Mesenchymal stem cell (in vitro differentiated cells and primary cell): Measurements from ENCODE around the gene UBALD2.
"Not testable (repeated sequence)": the region's sequence is repeated elsewhere in the genome, so short reads cannot be mapped to it uniquely, and the experiment has no call there.

Source experiments
- DNase-seq: peaks from one replicate; pipeline ENCODE4 v3.0.0-alpha.2; 2013
- H2AFZ ChIP-seq: one replicate; pipeline ENCODE4 v1.6.1; 2013; ENCODE audit warnings: low read depth, mild to moderate bottlenecking, control low read depth, inconsistent platforms, low read length, moderate library complexity
- H2AK5ac ChIP-seq: 2 replicates; pipeline ENCODE4 v1.6.1; 2013; ENCODE audit warnings: low read length, moderate library complexity, mild to moderate bottlenecking, inconsistent platforms; ENCODE audit not compliant: severe bottlenecking
- H2BK120ac ChIP-seq: one replicate; pipeline ENCODE4 v1.6.1; 2013; ENCODE audit warnings: low read depth, mild to moderate bottlenecking, inconsistent platforms, low read length, moderate library complexity
- H2BK12ac ChIP-seq, 2 experiments: one replicate each; pipeline ENCODE4 v1.6.1; 2013; ENCODE audit warnings: inconsistent platforms in 2 of 2, low read length in 2 of 2, mild to moderate bottlenecking in 2 of 2, moderate library complexity in 2 of 2, control low read depth in 1 of 2
- H2BK15ac ChIP-seq: one replicate; pipeline ENCODE4 v1.6.1; 2013; ENCODE audit warnings: mild to moderate bottlenecking, low read depth, inconsistent platforms; ENCODE audit not compliant: poor library complexity, severe bottlenecking
- H2BK5ac ChIP-seq: 2 replicates; pipeline ENCODE4 v1.6.1; 2013; ENCODE audit warnings: low read depth, mild to moderate bottlenecking, low read length, control low read depth, inconsistent platforms; ENCODE audit not compliant: poor library complexity, severe bottlenecking
- H3K14ac ChIP-seq, 2 experiments: one replicate each; pipeline ENCODE4 v1.6.1; 2013; ENCODE audit warnings: inconsistent platforms in 2 of 2, low read length in 2 of 2, control low read depth in 1 of 2, mild to moderate bottlenecking in 1 of 2, moderate library complexity in 1 of 2
- H3K18ac ChIP-seq, 2 experiments: one replicate each; pipeline ENCODE4 v1.6.1; 2013; ENCODE audit warnings: inconsistent platforms in 2 of 2, low read length in 2 of 2, control low read depth in 1 of 2, low read depth in 1 of 2, mild to moderate bottlenecking in 1 of 2
- H3K23ac ChIP-seq, 2 experiments: one replicate each; pipeline ENCODE4 v1.6.1; 2013; ENCODE audit warnings: inconsistent platforms in 2 of 2, low read length in 2 of 2, mild to moderate bottlenecking in 2 of 2, moderate library complexity in 2 of 2, control low read depth in 1 of 2
- H3K27ac ChIP-seq: 2 replicates; pipeline ENCODE4 v1.5.1; 2013; ENCODE audit warnings: mild to moderate bottlenecking, moderate library complexity, low read length, control low read depth, inconsistent platforms; ENCODE audit not compliant: poor library complexity, severe bottlenecking
- H3K27me3 ChIP-seq, 2 experiments: 2 replicates each; pipeline versions ENCODE4 v1.6.1 to v1.7.0; 2013; ENCODE audit warnings: low read length in 2 of 2, mild to moderate bottlenecking in 2 of 2, moderate library complexity in 2 of 2, control low read depth in 1 of 2, inconsistent platforms in 1 of 2; ENCODE audit not compliant: control insufficient read depth in 1 of 2, insufficient read depth in 1 of 2
- H3K36me3 ChIP-seq, 2 experiments: 2 replicates each; pipeline versions ENCODE4 v1.6.1 to v1.7.0; 2013; ENCODE audit warnings: low read length in 2 of 2, control low read depth in 1 of 2, inconsistent platforms in 1 of 2, low read depth in 1 of 2, mild to moderate bottlenecking in 1 of 2; ENCODE audit not compliant: insufficient read depth in 2 of 2, control insufficient read depth in 1 of 2
- H3K4ac ChIP-seq, 2 experiments: one replicate each; pipeline ENCODE4 v1.6.1; 2013; ENCODE audit warnings: inconsistent platforms in 2 of 2, low read length in 2 of 2, mild to moderate bottlenecking in 2 of 2, moderate library complexity in 2 of 2, control low read depth in 1 of 2, low read depth in 1 of 2
- H3K4me1 ChIP-seq: 2 replicates; pipeline ENCODE4 v1.6.1; 2013; ENCODE audit warnings: low read depth, low read length, control low read depth; ENCODE audit not compliant: control insufficient read depth, insufficient read depth
- H3K4me2 ChIP-seq: 2 replicates; pipeline ENCODE4 v1.6.1; 2013; ENCODE audit warnings: low read length, mild to moderate bottlenecking, inconsistent platforms; ENCODE audit not compliant: poor library complexity, severe bottlenecking
- H3K4me3 ChIP-seq, 2 experiments: 2 replicates each; pipeline versions ENCODE4 v1.5.1 to v1.7.0; 2013; ENCODE audit warnings: low read length in 2 of 2, mild to moderate bottlenecking in 2 of 2, control low read depth in 1 of 2, low read depth in 1 of 2; ENCODE audit not compliant: insufficient read depth in 1 of 2
- H3K79me1 ChIP-seq: replicated peaks from 2 replicates; pipeline ENCODE4 v1.6.1; 2013; ENCODE audit warnings: mild to moderate bottlenecking, control low read depth, low read length, inconsistent platforms; ENCODE audit not compliant: poor library complexity, severe bottlenecking
- H3K9ac ChIP-seq: 2 replicates; pipeline ENCODE4 v1.7.0; 2013; ENCODE audit warnings: mild to moderate bottlenecking, low read length, moderate library complexity
- H3K9me3 ChIP-seq: 2 replicates; pipeline ENCODE4 v1.7.0; 2013; ENCODE audit warnings: mild to moderate bottlenecking, low read length; ENCODE audit not compliant: control insufficient read depth
- H4K8ac ChIP-seq: one replicate; pipeline ENCODE4 v1.6.1; 2013; ENCODE audit warnings: inconsistent platforms, mild to moderate bottlenecking, low read length, moderate library complexity
- H4K91ac ChIP-seq: one replicate; pipeline ENCODE4 v1.6.1; 2013; ENCODE audit warnings: mild to moderate bottlenecking, low read length, inconsistent platforms
- WGBS: methylation state at CpG from one replicate; pipeline ENCODE4 v1.1.7; 2013; ENCODE audit warnings: mixed read lengths; 5-methylcytosine and 5-hydroxymethylcytosine counted together

Gene UBALD2

GRCh38 chr17:76267051-76267576, 2.0 kb downstream of the UBALD2 start:
- Histone ChIP-seq H3K4me2 (peak overlapping the region; percentile 91), H3K4me3 (peak overlapping the region; percentile 28 to 92), H2AFZ (no peak overlapping the region), H3K4me1 (peaks cover 55% of the 10 kb centered on the region), H3K9me3 (no peaks in the 10 kb centered on the region), H4K91ac (no peak overlapping the region), H2BK120ac (no peak overlapping the region), H2AK5ac (no peak overlapping the region), H3K27ac (no peak overlapping the region), H4K8ac (no peak overlapping the region), H2BK12ac (no peak overlapping the region), H3K36me3 (peaks cover 20 to 38% of the 10 kb centered on the region in 2 experiments), H3K14ac (no peak overlapping the region), H2BK5ac (no peak overlapping the region), H3K4ac (peak overlapping the region in 1 of 2 experiments; percentile 56), H3K23ac (no peak overlapping the region), H3K79me1 (peaks cover 16% of the 10 kb centered on the region), H2BK15ac (no peak overlapping the region), H3K27me3 (no peaks in the 10 kb centered on the region), H3K9ac (peak overlapping the region; percentile 92), H3K18ac (no peak overlapping the region)
- no peak for DNase-seq
- WGBS, result 90% methylated on average over 4 of the region's 4 CpGs

GRCh38 chr17:76267581-76268001, 2.4 kb downstream of the UBALD2 start:
- not testable (repeated sequence) for H2BK5ac ChIP-seq, H3K18ac ChIP-seq, H2AK5ac ChIP-seq, H3K4me2 ChIP-seq, H2BK12ac ChIP-seq, H2BK120ac ChIP-seq, H3K9me3 ChIP-seq, H3K14ac ChIP-seq, H3K27ac ChIP-seq, H4K8ac ChIP-seq, DNase-seq, H4K91ac ChIP-seq, H3K23ac ChIP-seq, H2AFZ ChIP-seq, H3K27me3 ChIP-seq, H3K4ac ChIP-seq, H2BK15ac ChIP-seq
- H3K4me1 ChIP-seq, result peaks cover 60% of the 10 kb centered on the region
- H3K9ac ChIP-seq, result peak overlapping the region; percentile 81
- peaks cover 20 to 38% of the 10 kb centered on the region in 2 experiments for H3K36me3 ChIP-seq
- 98% methylated on average over 13 of the region's 13 CpGs for WGBS
- peaks cover 16% of the 10 kb centered on the region for H3K79me1 ChIP-seq
- H3K4me3 ChIP-seq, result peak overlapping the region in 1 of 2 experiments; percentile 63

- H3K4me3 ChIP-seq, result peak overlapping the region in 1 of 2 experiments; percentile 63
- no peak overlapping the region for H2AFZ ChIP-seq
- peak overlapping the region; percentile 61 for H4K8ac ChIP-seq
- H3K4me2 ChIP-seq, result peak overlapping the region; percentile 1
- H2BK120ac ChIP-seq, result no peak overlapping the region
- peaks cover 20 to 40% of the 10 kb centered on the region in 2 experiments for H3K36me3 ChIP-seq
- no peak overlapping the region for H3K23ac ChIP-seq
- H3K18ac ChIP-seq, result peak overlapping the region in 1 of 2 experiments; percentile 29
- no peak overlapping the region for H3K27ac ChIP-seq
- H3K4ac ChIP-seq, result peak overlapping the region in 1 of 2 experiments; percentile 38
- H4K91ac ChIP-seq, result peak overlapping the region; percentile 56
- no peaks in the 10 kb centered on the region for H3K27me3 ChIP-seq
- H2AK5ac ChIP-seq, result peak overlapping the region; percentile 68
- peaks cover 16% of the 10 kb centered on the region for H3K79me1 ChIP-seq
- peaks cover 61% of the 10 kb centered on the region for H3K4me1 ChIP-seq
- WGBS, result 61% methylated on average over 5 of the region's 9 CpGs
- H2BK12ac ChIP-seq, result peak overlapping the region in 1 of 2 experiments; percentile 53
- peak; percentile 82 for DNase-seq
- no peak overlapping the region for H2BK5ac ChIP-seq
- H3K14ac ChIP-seq, result no peak overlapping the region
- H3K9me3 ChIP-seq, result no peaks in the 10 kb centered on the region
- peak overlapping the region; percentile 81 for H3K9ac ChIP-seq
- peak overlapping the region; percentile 76 for H2BK15ac ChIP-seq
Measured at GRCh38 chr17:76268015-76268749, 3.0 kb downstream of the UBALD2 start.
